GM21723 (cell line): ENCODE results near the gene ANKS1B.

Experiments
- ATAC-seq: cut with Tn5 transposase; IDR thresholded peaks from one replicate; pipeline ENCODE4 v1.9.1; 2021; ENCODE audit warnings: mild to moderate bottlenecking, moderate library complexity; ENCODE audit not compliant: unreplicated experiment

ANKS1B gene

GRCh38 chr12:99224237-99224636 is 760.5 kb downstream of the ANKS1B start:
- ATAC-seq = no peak

- no peak for ATAC-seq
Measured at GRCh38 chr12:99223579-99223978, 761.2 kb downstream of the ANKS1B start.

DNA sequence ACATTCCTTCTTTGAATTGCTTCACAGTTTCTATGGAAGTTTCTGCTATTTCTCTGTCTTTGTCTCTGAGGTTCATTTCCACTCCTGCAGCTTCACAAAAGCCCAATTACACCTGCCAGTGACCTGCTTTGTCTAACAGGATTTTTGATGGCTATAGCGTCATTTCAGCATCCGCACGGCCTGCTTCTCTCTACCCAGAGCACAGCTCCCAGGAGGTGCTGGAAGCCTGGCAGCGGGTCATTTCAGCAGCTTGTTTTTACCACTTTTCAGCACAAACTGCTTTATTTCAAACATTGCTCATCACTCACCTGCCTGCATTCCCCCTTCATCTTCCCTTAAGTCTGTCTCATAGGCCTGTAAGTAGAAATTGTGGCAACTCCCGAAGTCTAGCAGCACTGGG is 771.7 kb downstream of the ANKS1B start:
- ATAC-seq = no peak

- no peak for ATAC-seq
Measured at GRCh38 chr12:99212275-99212674, 772.5 kb downstream of the ANKS1B start.

- ATAC-seq = no peak
Measured at GRCh38 chr12:99205111-99205510, 779.6 kb downstream of the ANKS1B start.

GRCh38 chr12:99201906-99202645 is 782.7 kb downstream of the ANKS1B start:
- no peak for ATAC-seq

- no peak for ATAC-seq
Measured at GRCh38 chr12:99200711-99201384, 783.9 kb downstream of the ANKS1B start.

GRCh38 chr12:99195474-99195873 is 789.3 kb downstream of the ANKS1B start:
- no peak for ATAC-seq

GRCh38 chr12:99192489-99192888 is 792.2 kb downstream of the ANKS1B start:
- no peak for ATAC-seq

- no peak for ATAC-seq
Measured at GRCh38 chr12:99176871-99177270, 807.9 kb downstream of the ANKS1B start.

- no peak for ATAC-seq
Measured at GRCh38 chr12:99170461-99170860, 814.3 kb downstream of the ANKS1B start.

DNA sequence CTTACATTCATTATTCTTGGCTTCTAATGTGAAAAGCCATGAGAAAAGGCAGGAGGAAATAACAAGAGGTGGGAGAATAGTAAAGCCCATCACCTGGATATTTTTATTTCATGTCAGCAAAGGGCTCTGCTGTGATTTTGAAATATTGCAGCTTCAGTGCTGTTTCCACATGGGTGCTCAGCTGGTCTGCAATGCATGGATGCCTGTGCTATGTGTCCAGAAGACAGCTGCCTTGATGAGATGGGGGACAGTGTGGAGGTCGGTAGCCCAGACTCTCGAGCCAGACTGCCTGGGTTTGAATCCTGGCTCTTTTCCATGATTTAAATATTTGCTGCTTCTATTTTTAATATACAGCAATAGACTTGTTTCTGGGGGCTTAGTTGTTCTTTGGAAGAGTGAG is 814.7 kb downstream of the ANKS1B start:
- no peak for ATAC-seq

DNA sequence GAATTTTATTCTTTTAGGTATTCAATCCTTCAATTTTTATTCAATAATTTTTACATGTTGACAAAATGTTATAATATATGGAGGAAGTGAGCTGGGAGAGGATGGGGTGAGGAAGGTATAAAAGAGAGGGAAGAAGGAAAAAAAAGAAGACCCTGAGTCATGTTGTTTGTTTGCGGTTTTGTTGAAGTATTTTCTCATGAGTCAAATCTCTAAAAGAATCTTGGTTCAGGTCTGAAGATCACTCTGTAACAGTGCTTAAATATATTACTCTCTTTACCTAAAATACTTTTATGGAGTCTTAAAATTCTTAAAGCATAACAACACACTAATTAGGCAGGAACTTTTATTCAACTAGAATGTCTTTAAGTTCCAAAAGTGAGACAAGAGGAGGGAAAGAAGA is 826.8 kb downstream of the ANKS1B start:
- ATAC-seq = no peak

GRCh38 chr12:99154983-99155336 is 829.8 kb downstream of the ANKS1B start:
- ATAC-seq = no peak

DNA sequence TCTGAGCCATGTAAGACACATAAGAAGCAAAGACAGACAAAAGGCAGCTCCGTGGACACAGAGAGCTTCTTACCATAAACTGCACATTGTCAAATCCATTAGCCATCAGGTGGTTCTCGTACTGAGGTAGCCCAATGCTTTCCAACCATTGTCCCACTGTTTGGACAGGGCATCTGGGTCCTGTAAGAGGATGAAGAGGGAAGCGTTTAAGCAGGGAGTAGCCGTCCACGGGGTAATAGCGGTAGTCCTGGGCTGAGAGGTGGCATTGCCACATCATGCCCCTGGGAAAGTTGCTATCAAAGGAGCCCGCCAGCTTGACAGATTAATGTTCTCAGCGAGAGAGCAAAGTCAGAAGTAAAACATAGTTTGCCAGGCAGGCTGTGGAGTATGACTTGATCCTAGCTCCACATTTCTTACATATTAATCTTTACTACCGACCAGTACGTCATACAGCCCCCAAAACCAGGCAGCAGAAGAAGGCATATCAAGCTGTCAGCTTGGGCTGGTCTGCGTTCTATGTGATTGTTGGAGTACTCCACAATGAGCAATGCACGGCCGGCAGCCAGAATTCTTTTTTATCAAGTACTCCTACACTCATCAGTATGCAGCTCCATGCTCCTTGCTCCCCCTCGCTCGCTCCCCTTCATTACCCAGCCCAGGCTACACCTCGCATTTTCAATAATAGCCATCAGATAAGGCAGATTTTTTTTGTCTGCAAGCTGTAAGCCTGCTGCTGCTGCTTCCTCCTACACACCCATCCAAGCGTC is 830.3 kb downstream of the ANKS1B start:
- no peak for ATAC-seq

DNA sequence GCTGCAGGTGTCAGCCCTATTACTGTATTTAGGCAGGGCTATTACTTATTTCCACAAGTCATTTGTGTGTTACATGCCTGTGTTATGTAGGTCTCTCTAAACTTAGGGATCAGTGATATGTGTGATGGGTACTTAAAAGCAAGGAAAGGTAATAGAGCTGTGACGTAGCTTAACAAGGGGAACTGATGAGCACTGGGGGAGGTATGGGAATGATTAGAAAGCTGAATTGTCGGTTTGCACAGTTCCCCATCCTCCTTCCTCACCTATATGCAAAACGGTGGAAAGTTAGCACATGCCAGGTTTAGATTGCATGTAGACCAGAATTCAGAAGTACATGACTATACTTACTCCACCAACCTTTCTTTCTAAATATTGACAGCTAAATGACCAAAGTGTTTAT is 831.4 kb downstream of the ANKS1B start:
- ATAC-seq = no peak

GRCh38 chr12:99152337-99152736 is 832.4 kb downstream of the ANKS1B start:
- ATAC-seq = no peak

GRCh38 chr12:99151744-99152143 is 833.0 kb downstream of the ANKS1B start:
- no peak for ATAC-seq

DNA sequence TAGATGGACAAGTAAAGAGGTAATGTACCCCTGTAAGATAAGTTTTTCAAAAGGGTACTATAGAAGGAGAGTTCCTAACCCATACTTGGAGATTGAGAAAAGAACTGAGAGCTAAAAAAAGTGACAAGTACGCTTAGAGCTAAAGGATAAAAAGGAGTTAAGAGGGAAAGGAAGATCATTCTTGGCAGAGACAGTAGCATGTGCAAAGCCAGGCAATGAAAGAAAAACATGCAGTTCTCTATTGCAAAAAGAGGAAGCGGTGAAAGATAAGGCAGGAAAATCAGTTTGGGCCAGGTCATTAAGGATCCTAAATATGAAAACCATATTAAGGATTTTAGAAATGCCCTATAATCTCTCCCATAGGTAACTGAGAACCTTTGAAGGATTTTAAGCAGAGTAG is 837.6 kb downstream of the ANKS1B start:
- no peak for ATAC-seq

GRCh38 chr12:99146730-99147129 is 838.0 kb downstream of the ANKS1B start:
- no peak for ATAC-seq

DNA sequence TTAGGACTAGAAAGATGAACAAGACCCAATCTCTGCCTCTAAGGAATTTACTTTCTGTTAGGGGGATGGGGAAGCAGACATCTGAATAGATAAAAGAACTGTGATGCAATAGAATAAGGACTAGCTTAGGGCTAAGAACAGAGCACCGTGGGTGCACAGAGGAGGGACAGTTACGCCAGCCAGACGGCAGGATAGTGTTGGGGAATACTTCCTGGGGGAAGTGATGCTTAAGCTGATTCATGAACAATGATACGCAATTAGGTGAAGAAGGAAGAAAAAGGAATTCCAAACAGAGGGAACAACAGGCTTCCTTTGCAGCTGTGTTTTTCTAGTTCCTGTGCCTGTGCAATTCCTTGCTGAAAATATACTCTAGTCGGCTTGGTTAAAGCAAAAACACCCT is 838.6 kb downstream of the ANKS1B start:
- ATAC-seq = no peak

GRCh38 chr12:99142651-99143050 is 842.1 kb downstream of the ANKS1B start:
- ATAC-seq = no peak
